Fibroblast of pulmonary artery (primary cell): ENCODE data around the gene AVEN.
A peak's percentile ranks its signal among the peaks of the same experiment; 100 is the strongest.
"Not testable (repeated sequence)": the region's sequence is repeated elsewhere in the genome, so short reads cannot be mapped to it uniquely, and the experiment has no call there.

ENCODE experiments used
- DNase-seq: peaks from one replicate; pipeline ENCODE4 v3.0.0-alpha.2; 2010; ENCODE audit warnings: low read depth
- H3K4me3 ChIP-seq: replicated peaks from 2 replicates; pipeline ENCODE4 v1.5.1; 2011; ENCODE audit warnings: low read depth, mild to moderate bottlenecking, control low read depth, low read length, moderate library complexity
- TF ChIP-seq, protein P1 (sequence below): IDR thresholded peaks from 2 replicates; pipeline ENCODE4 v1.5.1; 2011; ENCODE audit warnings: mild to moderate bottlenecking, control low read depth, low read length, inconsistent platforms; ENCODE audit errors: missing control alignments

The AVEN gene

DNA sequence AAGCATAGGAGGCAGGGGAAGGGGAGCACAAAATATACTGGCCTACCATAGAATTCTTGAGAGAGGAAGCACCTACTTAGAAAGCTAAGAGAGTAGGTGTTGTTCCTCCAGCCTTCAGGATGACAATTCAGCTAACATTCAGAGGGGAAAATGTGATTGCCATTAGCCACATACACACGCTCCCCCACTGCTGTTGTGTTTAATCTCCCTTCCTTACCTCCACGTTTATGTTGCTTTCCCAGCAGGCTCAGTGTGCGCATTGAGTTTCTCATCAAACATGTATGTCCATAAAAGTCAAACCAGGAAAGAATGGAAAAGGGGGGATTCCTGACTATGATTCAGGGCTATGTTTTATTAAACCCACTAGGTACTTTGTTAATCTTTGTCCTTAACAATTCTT, 215.9 kb downstream of the AVEN start:
- TF ChIP-seq, protein P1, sequence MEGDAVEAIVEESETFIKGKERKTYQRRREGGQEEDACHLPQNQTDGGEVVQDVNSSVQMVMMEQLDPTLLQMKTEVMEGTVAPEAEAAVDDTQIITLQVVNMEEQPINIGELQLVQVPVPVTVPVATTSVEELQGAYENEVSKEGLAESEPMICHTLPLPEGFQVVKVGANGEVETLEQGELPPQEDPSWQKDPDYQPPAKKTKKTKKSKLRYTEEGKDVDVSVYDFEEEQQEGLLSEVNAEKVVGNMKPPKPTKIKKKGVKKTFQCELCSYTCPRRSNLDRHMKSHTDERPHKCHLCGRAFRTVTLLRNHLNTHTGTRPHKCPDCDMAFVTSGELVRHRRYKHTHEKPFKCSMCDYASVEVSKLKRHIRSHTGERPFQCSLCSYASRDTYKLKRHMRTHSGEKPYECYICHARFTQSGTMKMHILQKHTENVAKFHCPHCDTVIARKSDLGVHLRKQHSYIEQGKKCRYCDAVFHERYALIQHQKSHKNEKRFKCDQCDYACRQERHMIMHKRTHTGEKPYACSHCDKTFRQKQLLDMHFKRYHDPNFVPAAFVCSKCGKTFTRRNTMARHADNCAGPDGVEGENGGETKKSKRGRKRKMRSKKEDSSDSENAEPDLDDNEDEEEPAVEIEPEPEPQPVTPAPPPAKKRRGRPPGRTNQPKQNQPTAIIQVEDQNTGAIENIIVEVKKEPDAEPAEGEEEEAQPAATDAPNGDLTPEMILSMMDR: no peak
- no peak for DNase-seq
- H3K4me3 ChIP-seq: no peak overlapping the region

DNA sequence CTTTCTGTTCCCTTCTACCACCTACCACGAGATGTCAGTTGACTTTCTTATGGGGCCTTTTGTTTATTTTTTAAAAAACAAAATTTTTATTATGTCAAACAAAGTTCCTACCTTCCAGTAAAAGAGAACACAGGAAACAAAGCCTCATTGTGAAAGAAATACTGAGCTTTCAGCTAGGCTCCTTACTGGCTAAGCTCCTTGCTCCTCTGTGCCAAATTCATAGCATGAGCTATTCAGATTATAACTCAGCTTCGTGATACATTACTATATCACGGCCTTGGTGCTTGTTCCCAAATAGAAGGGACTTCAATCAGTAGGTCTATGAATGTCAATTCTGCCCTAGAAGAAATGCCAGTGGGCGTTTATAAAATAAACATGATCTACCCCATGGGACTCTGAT, 216.5 kb downstream of the AVEN start:
- H3K4me3 ChIP-seq: no peak overlapping the region
- TF ChIP-seq, protein P1: no peak
- peak; percentile 5 for DNase-seq

DNA sequence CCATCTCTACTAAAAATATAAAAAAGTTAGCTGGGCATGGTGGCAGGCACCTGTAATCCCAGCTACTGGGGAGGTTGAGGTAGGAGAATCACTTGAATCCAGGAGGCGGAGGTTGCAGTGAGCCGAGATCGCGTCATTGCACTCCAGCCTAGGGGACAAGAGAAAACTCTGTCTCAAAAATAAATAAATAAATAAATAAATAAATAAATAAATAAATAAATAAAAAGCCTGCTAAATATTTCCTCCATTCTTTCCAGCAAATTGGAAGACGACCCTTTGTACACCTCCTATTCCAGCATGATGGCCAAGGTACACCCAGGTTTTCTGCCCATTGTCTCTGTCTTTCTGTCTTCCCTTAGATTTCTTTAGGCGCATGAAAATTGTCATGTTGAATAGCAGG, 219.5 kb downstream of the AVEN start:
- not testable (repeated sequence) for DNase-seq, H3K4me3 ChIP-seq
